ENCODE results near the gene TEK.

- TF ChIP-seq REST (IDR thresholded peaks at IDR 0.05; ENCODE audit: insufficient read depth in 1 of 2, low read depth in 2 of 2, low read length in 2 of 2): no peak
- TF ChIP-seq TAF1 (IDR thresholded peaks at IDR 0.05; ENCODE audit: borderline replicate concordance, insufficient read depth, low read length): no peak
- TF ChIP-seq POLR2AphosphoS5 (IDR thresholded peaks at IDR 0.05; ENCODE audit: low read depth, low read length): no peak
- no peak for TF ChIP-seq FOXP2 (optimal IDR thresholded peaks at IDR 0.05; ENCODE audit: borderline replicate concordance, extremely low read depth, extremely low read length, insufficient read depth)
Observed at GRCh38 chr9:27059907-27060306, 49.1 kb upstream of the TEK start.
